IPS DF 6.9 (cell line): ENCODE results near the gene PLCG1.
"Not testable (repeated sequence)": the region's sequence is repeated elsewhere in the genome, so short reads cannot be mapped to it uniquely, and the experiment has no call there.

Experiments
- DNase-seq: peaks from one replicate; pipeline ENCODE4 v3.0.0-alpha.2; 2013; ENCODE audit warnings: low read depth, low spot score
- H3K27ac ChIP-seq: one replicate; pipeline ENCODE4 v1.5.1; 2013; ENCODE audit warnings: low read length, control low read depth
- H3K27me3 ChIP-seq: 2 replicates; pipeline ENCODE4 v1.6.1; 2013; ENCODE audit warnings: mild to moderate bottlenecking, low read length; ENCODE audit not compliant: control insufficient read depth, insufficient read depth
- H3K36me3 ChIP-seq: 2 replicates; pipeline ENCODE4 v1.6.1; 2013; ENCODE audit warnings: low read length; ENCODE audit not compliant: control insufficient read depth, insufficient read depth
- H3K4me1 ChIP-seq: 2 replicates; pipeline ENCODE4 v1.6.1; 2013; ENCODE audit warnings: low read length; ENCODE audit not compliant: control insufficient read depth, insufficient read depth
- H3K4me3 ChIP-seq: 2 replicates; pipeline ENCODE4 v1.5.1; 2013; ENCODE audit warnings: mild to moderate bottlenecking, low read length
- H3K9me3 ChIP-seq: 2 replicates; pipeline ENCODE4 v1.6.1; 2013; ENCODE audit warnings: low read length, inconsistent platforms; ENCODE audit not compliant: control insufficient read depth, insufficient read depth
- WGBS: extraction: QIAGEN DNeasy Blood & Tissue Kit; methylation state at CpG from one replicate; pipeline ENCODE4 v1.1.7; 2013; ENCODE audit warnings: mixed read lengths, missing lambda C conversion rate; ENCODE audit not compliant: insufficient read length, insufficient coverage; 5-methylcytosine and 5-hydroxymethylcytosine counted together

PLCG1 gene

GRCh38 chr20:41108531-41108930 is 28.8 kb upstream of the PLCG1 start:
- Histone ChIP-seq H3K27ac (no peak overlapping the region), H3K4me3 (no peak overlapping the region), H3K4me1 (no peaks in the 10 kb centered on the region), H3K9me3 (no peaks in the 10 kb centered on the region), H3K36me3 (peaks cover 18% of the 10 kb centered on the region; the same call in 1 of the 2 replicates), H3K27me3 (no peaks in the 10 kb centered on the region; the same call in 1 of the 2 replicates)
- DNase-seq = no peak
- no CpG with 5 or more reads among the region's 1 CpG for WGBS

DNA sequence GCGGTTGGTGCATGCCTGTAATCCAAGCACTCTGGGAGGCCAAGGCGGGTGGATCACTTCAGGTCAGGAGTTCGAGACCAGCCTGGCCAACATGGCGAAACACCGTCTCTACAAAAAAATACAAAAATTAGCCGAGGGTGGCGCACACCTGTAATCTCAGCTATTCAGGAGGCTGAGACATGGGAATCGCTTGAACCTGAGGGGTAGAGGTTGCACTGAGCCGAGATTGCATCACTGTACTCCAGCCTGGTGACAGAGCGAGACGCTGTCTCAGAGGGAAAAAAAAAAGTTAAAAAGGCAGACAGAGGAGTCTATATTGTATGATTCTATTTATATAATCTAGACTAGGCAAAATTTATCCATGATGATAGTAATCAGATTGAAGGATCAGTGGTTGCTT is 27.3 kb upstream of the PLCG1 start:
- Histone ChIP-seq H3K9me3 (no peaks in the 10 kb centered on the region), H3K27me3 (no peaks in the 10 kb centered on the region; the same call in 1 of the 2 replicates), H3K4me3 (no peak overlapping the region), H3K27ac (no peak overlapping the region), H3K4me1 (no peaks in the 10 kb centered on the region), H3K36me3 (peaks cover 19% of the 10 kb centered on the region)
- WGBS = no CpG with 5 or more reads among the region's 11 CpGs
- DNase-seq = no peak

DNA sequence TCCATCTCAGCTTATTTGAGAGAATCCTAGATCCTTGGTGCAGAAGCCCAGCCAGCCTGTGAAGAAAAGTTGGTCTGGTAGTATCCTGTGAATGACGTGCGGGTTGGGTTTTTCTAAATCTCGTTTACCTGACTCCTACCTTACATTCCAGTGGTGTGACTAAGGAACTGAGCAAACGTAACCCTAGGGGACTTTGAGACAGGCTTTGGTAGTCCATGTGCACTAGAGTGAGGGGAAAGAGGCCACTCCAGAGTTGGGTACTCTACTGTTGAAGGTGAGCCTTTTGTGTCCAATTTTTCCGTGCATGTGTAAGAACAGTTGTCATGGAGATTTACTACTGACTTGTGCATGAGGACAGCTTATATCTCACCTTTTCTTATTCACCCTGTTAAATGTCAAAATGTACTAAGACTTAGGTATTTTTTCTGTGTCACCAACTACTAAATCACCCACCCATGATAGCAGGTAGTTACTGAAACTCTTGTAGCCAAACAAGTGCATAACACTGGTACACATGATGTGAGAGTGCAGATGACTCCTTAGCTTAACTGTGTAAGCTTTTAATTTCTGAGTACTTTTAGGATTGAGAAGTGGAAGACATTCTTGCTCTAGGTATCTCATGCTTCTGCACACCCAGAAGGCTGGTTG is 26.3 kb upstream of the PLCG1 start:
- Histone ChIP-seq H3K4me1 (no peaks in the 10 kb centered on the region), H3K27ac (no peak overlapping the region), H3K27me3 (no peaks in the 10 kb centered on the region; the same call in 1 of the 2 replicates), H3K36me3 (peaks cover 27% of the 10 kb centered on the region), H3K4me3 (no peak overlapping the region), H3K9me3 (no peaks in the 10 kb centered on the region)
- WGBS = no CpG with 5 or more reads among the region's 5 CpGs
- DNase-seq = no peak

DNA sequence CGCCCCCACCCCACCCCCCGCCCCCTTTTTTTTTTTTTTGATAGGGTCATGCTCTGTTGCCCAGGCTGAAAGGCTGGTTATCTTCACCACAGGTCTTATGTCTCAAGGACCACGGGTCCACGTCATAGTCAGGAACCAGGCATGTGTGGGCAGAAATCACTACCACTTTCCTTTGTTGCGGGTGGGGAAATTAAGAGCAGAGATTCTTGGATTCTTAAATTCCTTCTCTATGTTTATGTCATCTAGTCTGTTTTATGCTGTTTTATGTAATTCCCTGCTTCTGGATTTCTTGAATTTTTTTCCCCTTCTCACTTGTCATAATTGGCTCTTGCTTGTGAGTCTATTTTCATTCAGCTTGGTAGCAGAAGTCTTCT is 25.8 kb upstream of the PLCG1 start:
- no peaks in the 10 kb centered on the region for H3K9me3 ChIP-seq
- H3K4me3 ChIP-seq = no peak overlapping the region
- no peaks in the 10 kb centered on the region; the same call in 1 of the 2 replicates for H3K27me3 ChIP-seq
- DNase-seq = no peak
- no peaks in the 10 kb centered on the region for H3K4me1 ChIP-seq
- no peak overlapping the region for H3K27ac ChIP-seq
- peaks cover 30% of the 10 kb centered on the region for H3K36me3 ChIP-seq
- no CpG with 5 or more reads among the region's 5 CpGs for WGBS

- Histone ChIP-seq H3K27me3 (no peaks in the 10 kb centered on the region), H3K9me3 (no peaks in the 10 kb centered on the region), H3K4me1 (no peaks in the 10 kb centered on the region), H3K27ac (no peak overlapping the region), H3K36me3 (peaks cover 39% of the 10 kb centered on the region), H3K4me3 (no peak overlapping the region)
- no CpG with 5 or more reads among the region's 6 CpGs for WGBS
- DNase-seq = no peak
These were observed 20.9 kb upstream of the PLCG1 start for GRCh38 chr20:41116282-41116956.

DNA sequence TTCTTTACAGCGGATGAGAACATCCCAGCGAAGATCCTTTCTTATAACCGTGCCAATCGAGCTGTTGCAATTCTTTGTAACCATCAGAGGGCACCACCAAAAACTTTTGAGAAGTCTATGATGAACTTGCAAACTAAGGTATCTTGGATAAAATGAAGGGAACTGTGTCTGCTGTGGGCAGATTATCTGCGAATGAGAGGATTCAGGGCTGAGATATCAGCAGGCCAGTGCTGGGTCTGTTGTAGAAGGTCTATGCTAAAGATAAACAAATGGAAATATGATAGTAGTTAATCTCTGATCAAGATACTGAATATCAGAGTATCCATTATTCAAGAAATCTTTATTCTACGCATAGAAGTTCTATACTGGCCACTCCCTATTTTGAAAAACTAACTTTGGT is 19.2 kb upstream of the PLCG1 start:
- H3K36me3 ChIP-seq = peaks cover 49% of the 10 kb centered on the region
- WGBS = no CpG with 5 or more reads among the region's 6 CpGs
- H3K27ac ChIP-seq, H3K4me1 ChIP-seq, H3K27me3 ChIP-seq, H3K9me3 ChIP-seq, DNase-seq, H3K4me3 ChIP-seq: not testable (repeated sequence)

DNA sequence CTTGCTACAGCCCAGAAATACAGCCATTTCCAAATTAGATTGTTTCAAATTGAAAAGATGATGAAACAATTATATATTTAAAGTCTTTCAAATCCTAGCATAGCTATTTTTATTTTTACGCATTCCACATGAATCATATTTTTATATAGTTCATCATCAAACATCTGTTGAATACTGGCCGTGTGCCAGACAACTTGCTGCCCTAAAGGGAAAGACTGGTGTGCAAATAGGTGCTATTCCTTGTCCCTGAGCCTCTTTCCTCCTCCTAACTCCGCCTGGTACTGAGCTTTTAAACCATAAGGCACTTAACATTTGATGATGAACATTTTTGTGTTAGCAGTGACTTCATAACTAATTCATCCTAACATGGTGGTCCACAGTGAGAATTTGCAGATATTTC is 18.7 kb upstream of the PLCG1 start:
- no peaks in the 10 kb centered on the region for H3K27me3 ChIP-seq

GRCh38 chr20:41119614-41120561 is 17.5 kb upstream of the PLCG1 start:
- Histone ChIP-seq H3K27me3 (no peaks in the 10 kb centered on the region), H3K9me3 (no peaks in the 10 kb centered on the region), H3K4me1 (no peaks in the 10 kb centered on the region), H3K4me3 (no peak overlapping the region), H3K36me3 (peaks cover 41% of the 10 kb centered on the region; the same call in 1 of the 2 replicates), H3K27ac (no peak overlapping the region)
- DNase-seq = no peak
- no CpG with 5 or more reads among the region's 7 CpGs for WGBS

More for the DNA sequence above, 18.7 kb upstream of the PLCG1 start:
- WGBS = no CpG with 5 or more reads among the region's 3 CpGs
- no peak for DNase-seq
- H3K9me3 ChIP-seq = no peaks in the 10 kb centered on the region
- H3K27ac ChIP-seq = no peak overlapping the region
- H3K4me3 ChIP-seq = no peak overlapping the region
- no peaks in the 10 kb centered on the region for H3K4me1 ChIP-seq
- H3K36me3 ChIP-seq = peaks cover 50% of the 10 kb centered on the region

DNA sequence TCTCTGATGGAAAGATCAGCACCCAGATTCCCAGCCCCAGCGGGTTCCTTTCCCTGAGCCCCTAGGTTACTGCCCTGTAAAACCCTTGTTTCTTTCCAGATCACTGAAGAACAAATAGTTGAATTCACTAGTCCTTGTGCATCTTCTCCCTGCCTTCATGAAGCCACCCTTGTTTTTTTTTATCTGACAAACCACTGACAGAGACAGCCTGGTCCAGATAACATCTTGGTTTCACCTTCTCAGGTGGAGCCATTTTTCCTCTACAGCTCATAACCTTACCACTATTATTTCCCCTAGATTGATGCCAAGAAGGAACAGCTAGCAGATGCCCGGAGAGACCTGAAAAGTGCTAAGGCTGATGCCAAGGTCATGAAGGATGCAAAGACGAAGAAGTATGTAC is 15.9 kb upstream of the PLCG1 start:
- Histone ChIP-seq H3K4me3 (no peak overlapping the region), H3K9me3 (no peaks in the 10 kb centered on the region), H3K27ac (no peak overlapping the region), H3K4me1 (no peaks in the 10 kb centered on the region), H3K27me3 (no peaks in the 10 kb centered on the region), H3K36me3 (peaks cover 30% of the 10 kb centered on the region; the same call in 1 of the 2 replicates)
- WGBS = no CpG with 5 or more reads among the region's 3 CpGs
- no peak for DNase-seq

- Histone ChIP-seq H3K36me3 (peaks cover 28% of the 10 kb centered on the region; the same call in 1 of the 2 replicates), H3K4me3 (no peak overlapping the region), H3K9me3 (no peaks in the 10 kb centered on the region), H3K27me3 (no peaks in the 10 kb centered on the region), H3K4me1 (no peaks in the 10 kb centered on the region), H3K27ac (no peak overlapping the region)
- no peak for DNase-seq
- no CpG with 5 or more reads among the region's 6 CpGs for WGBS
These were observed 13.7 kb upstream of the PLCG1 start for GRCh38 chr20:41123631-41124030.
